Tibial nerve (tissue), 3 donors: ENCODE measurements around the gene ALDH8A1.

ENCODE experiments used
- CTCF ChIP-seq, 5 experiments: fragments of 200-600 bp in 3 of 5; fragments of 450-650 bp in 2 of 5; sonication (generic) in 3 of 5; IDR thresholded peaks; one replicate each; pipeline ENCODE4 v1.5.1; 2016 to 2019; ENCODE audit warnings: antibody characterized with exemption in 5 of 5, mild to moderate bottlenecking in 3 of 5, moderate library complexity in 2 of 5
- POLR2A ChIP-seq, 2 donors: fragments of 450-650 bp; IDR thresholded peaks; one replicate each; pipeline ENCODE4 v1.6.1; 2017; ENCODE audit warnings: antibody characterized with exemption in 2 of 2, mild to moderate bottlenecking in 2 of 2, moderate library complexity in 2 of 2

- TF ChIP-seq CTCF (IDR thresholded peaks at IDR 0.05): no peak
- TF ChIP-seq POLR2A (IDR thresholded peaks at IDR 0.05): no peak
Measured at GRCh38 chr6:134948142-134948541, 1.8 kb downstream of the ALDH8A1 start.
